ENCODE data around the gene MVB12B.

The MVB12B gene

GRCh38 chr9:126515873-126516505 is 189.4 kb downstream of the MVB12B start:
- no peak overlapping the region for H3K27ac ChIP-seq (replicated peaks)
- peaks cover 38% of the 10 kb centered on the region for H3K27me3 ChIP-seq (ENCODE audit: insufficient read depth, poor library complexity, severe bottlenecking)
- H3K4me3 ChIP-seq (replicated peaks; ENCODE audit: insufficient read depth, low read length): no peak overlapping the region
- no peak for DNase-seq (ENCODE audit: low read depth in 1 of 2, low spot score in 1 of 2)
- TF ChIP-seq REST (IDR thresholded peaks at IDR 0.05; ENCODE audit: insufficient replicate concordance, low read depth) (no peak), POLR2AphosphoS5 (IDR thresholded peaks at IDR 0.05; ENCODE audit: low read depth) (no peak), SPI1 (IDR thresholded peaks at IDR 0.05; ENCODE audit: borderline replicate concordance, low read depth) (no peak), GABPA (IDR thresholded peaks at IDR 0.05; ENCODE audit: low read depth) (no peak), CTCF (IDR thresholded peaks at IDR 0.05; ENCODE audit: insufficient read depth, low read length) (no peak)

- no peak for DNase-seq (ENCODE audit: low read depth in 1 of 2, low spot score in 1 of 2)
- Histone ChIP-seq H3K27me3 (ENCODE audit: insufficient read depth, poor library complexity, severe bottlenecking) (peaks cover 38% of the 10 kb centered on the region), H3K4me3 (replicated peaks; ENCODE audit: insufficient read depth, low read length) (peak overlapping the region; percentile 27; the same call in 1 of the 2 replicates), H3K27ac (replicated peaks) (no peak overlapping the region)
- TF ChIP-seq GABPA (IDR thresholded peaks at IDR 0.05; ENCODE audit: low read depth): no peak
- no peak for TF ChIP-seq SPI1 (IDR thresholded peaks at IDR 0.05; ENCODE audit: borderline replicate concordance, low read depth)
- no peak for TF ChIP-seq CTCF (IDR thresholded peaks at IDR 0.05; ENCODE audit: insufficient read depth, low read length)
- TF ChIP-seq POLR2AphosphoS5 (IDR thresholded peaks at IDR 0.05; ENCODE audit: low read depth): no peak
- no peak for TF ChIP-seq REST (IDR thresholded peaks at IDR 0.05; ENCODE audit: insufficient replicate concordance, low read depth)
Observed at GRCh38 chr9:126516561-126516935, 189.9 kb downstream of the MVB12B start.

- no peak overlapping the region for H3K27ac ChIP-seq (replicated peaks)
Observed at GRCh38 chr9:126516936-126517832, 190.6 kb downstream of the MVB12B start.

More at GRCh38 chr9:126516936-126517832, 190.6 kb downstream of the MVB12B start:
- no peak for TF ChIP-seq GABPA (IDR thresholded peaks at IDR 0.05; ENCODE audit: low read depth)
- TF ChIP-seq POLR2AphosphoS5 (IDR thresholded peaks at IDR 0.05; ENCODE audit: low read depth): no peak
- TF ChIP-seq REST (IDR thresholded peaks at IDR 0.05; ENCODE audit: insufficient replicate concordance, low read depth): no peak
- TF ChIP-seq CTCF (IDR thresholded peaks at IDR 0.05; ENCODE audit: insufficient read depth, low read length): no peak
- no peak for TF ChIP-seq SPI1 (IDR thresholded peaks at IDR 0.05; ENCODE audit: borderline replicate concordance, low read depth)
- Histone ChIP-seq H3K4me3 (replicated peaks; ENCODE audit: insufficient read depth, low read length) (peak overlapping the region; percentile 27), H3K27me3 (ENCODE audit: insufficient read depth, poor library complexity, severe bottlenecking) (peaks cover 34% of the 10 kb centered on the region)
- peak; percentile 54 to 62 for DNase-seq (ENCODE audit: low read depth in 1 of 2, low spot score in 1 of 2)
